GM19099 (cell line): ENCODE data around the gene ZNF607.

Experiments used
- POLR2A ChIP-seq: IDR thresholded peaks from 3 replicates; pipeline ENCODE4 v1.6.1; 2011; ENCODE audit warnings: low read depth; ENCODE audit not compliant: insufficient read length; ENCODE audit errors: extremely low read depth

The ZNF607 gene

GRCh38 chr19:37719111-37719926, at the start of gene ZNF607:
ZNF607 (minus strand) TSS chr19:37719761; CDS start chr19:37711618, 8,143 bp downstream.
- peak; percentile 69 for TF ChIP-seq POLR2A

GRCh38 chr19:37763488-37763887, 43.9 kb upstream of the ZNF607 start:
- no peak for TF ChIP-seq POLR2A

GRCh38 chr19:37738371-37738770, 18.8 kb upstream of the ZNF607 start:
- TF ChIP-seq POLR2A = no peak

- TF ChIP-seq POLR2A = no peak
These were observed 5.6 kb upstream of the ZNF607 start for GRCh38 chr19:37725181-37725580.

GRCh38 chr19:37719927-37720265, 335 bp upstream of the ZNF607 start:
- no peak for TF ChIP-seq POLR2A

GRCh38 chr19:37718304-37718703, 1.3 kb downstream of the ZNF607 start:
- no peak for TF ChIP-seq POLR2A

GRCh38 chr19:37716140-37716539, 3.4 kb downstream of the ZNF607 start:
- TF ChIP-seq POLR2A = no peak

- no peak for TF ChIP-seq POLR2A
These were observed 13.4 kb downstream of the ZNF607 start for GRCh38 chr19:37706052-37706605.

GRCh38 chr19:37699057-37699456, 20.5 kb downstream of the ZNF607 start:
- no peak for TF ChIP-seq POLR2A

GRCh38 chr19:37698216-37698615, 21.3 kb downstream of the ZNF607 start:
- TF ChIP-seq POLR2A = no peak

- TF ChIP-seq POLR2A = no peak
These were observed 24.2 kb downstream of the ZNF607 start for GRCh38 chr19:37695144-37695899.

GRCh38 chr19:37692956-37693620, 26.5 kb downstream of the ZNF607 start:
- TF ChIP-seq POLR2A = no peak

GRCh38 chr19:37691881-37692504, 27.6 kb downstream of the ZNF607 start:
- TF ChIP-seq POLR2A = peak; percentile 46

GRCh38 chr19:37683520-37683919, 36.0 kb downstream of the ZNF607 start:
- TF ChIP-seq POLR2A = no peak

- no peak for TF ChIP-seq POLR2A
These were observed 50.1 kb downstream of the ZNF607 start for GRCh38 chr19:37669450-37669914.
